Activated T-cell treated with anti-CD3 and anti-CD28 coated beads, Interleukin-2, amount 50 U/mL, for 4 hours (primary cell): ENCODE results near the gene MFAP5. TPM values are rescaled to one million over a fixed set of nuclear protein-coding genes. Genes with fewer than 3 reads are reported as not detected.
"Not testable (repeated sequence)": the region's sequence is repeated elsewhere in the genome, so short reads cannot be mapped to it uniquely, and the experiment has no call there.

Experiments
- ATAC-seq, 2 donors: fragments of 200-7000 bp; cut with Tn5 transposase; one replicate each; pipeline ENCODE4 v1.10.0; 2021
- DNase-seq: peaks from one replicate; pipeline ENCODE4 v3.0.0-alpha.2; 2020
- H3K27me3 Mint-ChIP-seq: one replicate; pipeline ENCODE4 v1.8.0; 2021; ENCODE audit warnings: low read depth, mixed read lengths
- H3K36me3 Mint-ChIP-seq: one replicate; pipeline ENCODE4 v1.8.0; 2022; ENCODE audit warnings: mixed read lengths; ENCODE audit not compliant: insufficient read depth
- H3K4me1 Mint-ChIP-seq: one replicate; pipeline ENCODE4 v1.8.0; 2021; ENCODE audit warnings: low read depth, mixed read lengths
- H3K4me3 Mint-ChIP-seq: one replicate; pipeline ENCODE4 v1.8.0; 2021; ENCODE audit warnings: mild to moderate bottlenecking, moderate library complexity, mixed read lengths
- H3K9me3 Mint-ChIP-seq: one replicate; pipeline ENCODE4 v1.8.0; 2021; ENCODE audit warnings: mixed read lengths
- total RNA-seq, 3 donors: library from RNA; stranded (reverse); gene quantifications; one replicate each; pipeline ENCODE4 v1.2.1, GENCODE V29; 2021

Gene MFAP5
- total RNA-seq, 3 donors from 2014 or later = not detected

GRCh38 chr12:8629486-8630033, 33.1 kb downstream of the MFAP5 start:
- no peaks in the 10 kb centered on the region for H3K27me3 Mint-ChIP-seq
- no peaks in the 10 kb centered on the region for H3K36me3 Mint-ChIP-seq
- no peaks in the 10 kb centered on the region for H3K9me3 Mint-ChIP-seq
- ATAC-seq (no peak), DNase-seq (no peak)
- H3K4me1 Mint-ChIP-seq = no peaks in the 10 kb centered on the region
- no peak overlapping the region for H3K4me3 Mint-ChIP-seq

GRCh38 chr12:8628731-8629130, 33.9 kb downstream of the MFAP5 start:
- Mint-ChIP-seq H3K9me3 (no peaks in the 10 kb centered on the region), H3K4me3 (no peak overlapping the region), H3K27me3 (no peaks in the 10 kb centered on the region), H3K36me3 (no peaks in the 10 kb centered on the region), H3K4me1 (no peaks in the 10 kb centered on the region)
- ATAC-seq = no peak
- no peak for DNase-seq

GRCh38 chr12:8624750-8625149, 37.9 kb downstream of the MFAP5 start:
- not testable (repeated sequence) for H3K27me3 Mint-ChIP-seq, DNase-seq, H3K9me3 Mint-ChIP-seq, H3K36me3 Mint-ChIP-seq, H3K4me1 Mint-ChIP-seq, ATAC-seq, H3K4me3 Mint-ChIP-seq

- Mint-ChIP-seq H3K9me3 (no peaks in the 10 kb centered on the region), H3K27me3 (no peaks in the 10 kb centered on the region), H3K4me3 (no peak overlapping the region), H3K36me3 (no peaks in the 10 kb centered on the region), H3K4me1 (no peaks in the 10 kb centered on the region)
- DNase-seq (no peak), ATAC-seq (no peak)
Observed at GRCh38 chr12:8622646-8623045, 40.0 kb downstream of the MFAP5 start.

GRCh38 chr12:8615206-8615605, 47.4 kb downstream of the MFAP5 start:
- ATAC-seq (no peak), DNase-seq (no peak)
- no peaks in the 10 kb centered on the region for H3K36me3 Mint-ChIP-seq
- H3K4me3 Mint-ChIP-seq = no peak overlapping the region
- no peaks in the 10 kb centered on the region for H3K4me1 Mint-ChIP-seq
- no peaks in the 10 kb centered on the region for H3K27me3 Mint-ChIP-seq
- no peaks in the 10 kb centered on the region for H3K9me3 Mint-ChIP-seq

- not testable (repeated sequence) for H3K4me1 Mint-ChIP-seq, H3K36me3 Mint-ChIP-seq, H3K27me3 Mint-ChIP-seq, H3K9me3 Mint-ChIP-seq, DNase-seq, H3K4me3 Mint-ChIP-seq, ATAC-seq
Observed at GRCh38 chr12:8613881-8614280, 48.7 kb downstream of the MFAP5 start.

GRCh38 chr12:8612629-8613028, 50.0 kb downstream of the MFAP5 start, which contains the start of gene AICDA:
AICDA (minus strand) TSS chr12:8612859; CDS start chr12:8612767, 92 bp downstream.
- ATAC-seq (no peak), DNase-seq (no peak)
- Mint-ChIP-seq H3K36me3 (no peaks in the 10 kb centered on the region), H3K4me3 (no peak within 1 kb of the TSS), H3K9me3 (no peaks in the 10 kb centered on the region), H3K4me1 (peaks cover 10% of the 10 kb centered on the region), H3K27me3 (no peaks in the 10 kb centered on the region)

- Mint-ChIP-seq H3K4me3 (peak overlapping the region; percentile 14), H3K36me3 (no peaks in the 10 kb centered on the region), H3K4me1 (peaks cover 10% of the 10 kb centered on the region), H3K27me3 (no peaks in the 10 kb centered on the region), H3K9me3 (no peaks in the 10 kb centered on the region)
- DNase-seq (no peak), ATAC-seq (no peak)
Observed at GRCh38 chr12:8609061-8609570, 53.5 kb downstream of the MFAP5 start.

- H3K27me3 Mint-ChIP-seq = no peaks in the 10 kb centered on the region
- H3K36me3 Mint-ChIP-seq = no peaks in the 10 kb centered on the region
- ATAC-seq = no peak
- H3K4me3 Mint-ChIP-seq = no peak overlapping the region
- H3K4me1 Mint-ChIP-seq = peaks cover 10% of the 10 kb centered on the region
- H3K9me3 Mint-ChIP-seq = no peaks in the 10 kb centered on the region
- no peak for DNase-seq
Observed at GRCh38 chr12:8606890-8607289, 55.7 kb downstream of the MFAP5 start.

- H3K9me3 Mint-ChIP-seq = no peaks in the 10 kb centered on the region
- no peak for ATAC-seq
- no peaks in the 10 kb centered on the region for H3K36me3 Mint-ChIP-seq
- no peak overlapping the region for H3K4me3 Mint-ChIP-seq
- peaks cover 10% of the 10 kb centered on the region for H3K4me1 Mint-ChIP-seq
- H3K27me3 Mint-ChIP-seq = peaks cover 1% of the 10 kb centered on the region
- no peak for DNase-seq
Observed at GRCh38 chr12:8605057-8605456, 57.6 kb downstream of the MFAP5 start.

- Mint-ChIP-seq H3K27me3 (peaks cover 1% of the 10 kb centered on the region), H3K4me3 (no peak overlapping the region), H3K36me3 (no peaks in the 10 kb centered on the region), H3K4me1 (peaks cover 2% of the 10 kb centered on the region), H3K9me3 (no peaks in the 10 kb centered on the region)
- ATAC-seq (no peak), DNase-seq (no peak)
Observed at GRCh38 chr12:8603856-8604255, 58.8 kb downstream of the MFAP5 start.

GRCh38 chr12:8603286-8603685, 59.3 kb downstream of the MFAP5 start:
- no peak for ATAC-seq
- DNase-seq = no peak
- Mint-ChIP-seq H3K4me3 (no peak overlapping the region), H3K27me3 (peaks cover 1% of the 10 kb centered on the region), H3K9me3 (no peaks in the 10 kb centered on the region), H3K4me1 (no peaks in the 10 kb centered on the region), H3K36me3 (no peaks in the 10 kb centered on the region)

GRCh38 chr12:8596561-8596960, 66.1 kb downstream of the MFAP5 start:
- no peaks in the 10 kb centered on the region for H3K36me3 Mint-ChIP-seq
- no peaks in the 10 kb centered on the region for H3K4me1 Mint-ChIP-seq
- ATAC-seq (no peak), DNase-seq (no peak)
- no peaks in the 10 kb centered on the region for H3K9me3 Mint-ChIP-seq
- peaks cover 1% of the 10 kb centered on the region for H3K27me3 Mint-ChIP-seq
- H3K4me3 Mint-ChIP-seq = no peak overlapping the region
